GM11168 (cell line): ENCODE data around the gene SOX9.

Experiments
- in situ Hi-C: fragments of 300-500 bp; cut with MboI; formaldehyde crosslinking; loops from one replicate; pipeline ENCODE4 v1.12.0; 2022; ENCODE audit warnings: low sequenced_read_pairs; ENCODE audit not compliant: unreplicated experiment

The SOX9 gene

GRCh38 chr17:72110231-72110941 lies 10.4 kb upstream of the SOX9 start:
- in situ Hi-C loops: loop anchor here (25.0 kb wide), 1 partner anchor 623 kb away; no protein-coding TSS in a partner anchor

GRCh38 chr17:72110942-72111318 lies 9.9 kb upstream of the SOX9 start:
- in situ Hi-C loops: loop anchor here (25.0 kb wide), 1 partner anchor 624 kb away; no protein-coding TSS in a partner anchor

DNA sequence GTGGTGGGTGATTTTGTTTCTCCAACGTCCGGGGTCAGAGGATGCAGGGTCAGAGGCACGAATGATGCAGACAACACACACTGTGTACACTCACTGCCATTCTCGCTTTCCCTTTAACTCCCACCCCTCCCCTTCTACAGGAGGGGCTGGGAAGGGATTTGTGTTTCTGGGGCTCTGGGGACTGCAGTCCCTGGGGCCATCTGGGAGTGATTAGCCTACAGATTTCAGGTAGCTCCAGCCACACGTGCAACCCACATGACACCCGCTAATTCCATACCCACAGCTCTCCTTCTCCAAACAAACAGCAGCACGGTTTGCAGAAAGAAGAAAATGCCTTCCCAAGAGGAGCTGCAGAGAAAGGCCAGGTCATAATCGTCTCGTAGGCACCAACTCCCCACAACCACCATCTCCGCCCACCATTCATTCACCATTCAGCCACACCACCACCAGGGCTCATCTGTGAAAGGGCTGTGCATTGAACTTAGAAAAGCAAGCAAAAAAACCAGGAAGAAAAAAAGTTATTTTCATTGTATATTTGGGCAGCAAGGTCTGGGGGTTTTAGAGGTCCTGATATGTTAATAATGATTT lies 9.4 kb upstream of the SOX9 start:
- in situ Hi-C loops: loop anchor here (25.0 kb wide), 1 partner anchor 624 kb away; no protein-coding TSS in a partner anchor

GRCh38 chr17:72111926-72112325 lies 8.9 kb upstream of the SOX9 start:
- in situ Hi-C loops: loop anchor here (25.0 kb wide), 1 partner anchor 625 kb away; no protein-coding TSS in a partner anchor

- in situ Hi-C loops: loop anchor here (25.0 kb wide), 1 partner anchor 626 kb away; no protein-coding TSS in a partner anchor
Observed at GRCh38 chr17:72113751-72114150, 7.1 kb upstream of the SOX9 start.

DNA sequence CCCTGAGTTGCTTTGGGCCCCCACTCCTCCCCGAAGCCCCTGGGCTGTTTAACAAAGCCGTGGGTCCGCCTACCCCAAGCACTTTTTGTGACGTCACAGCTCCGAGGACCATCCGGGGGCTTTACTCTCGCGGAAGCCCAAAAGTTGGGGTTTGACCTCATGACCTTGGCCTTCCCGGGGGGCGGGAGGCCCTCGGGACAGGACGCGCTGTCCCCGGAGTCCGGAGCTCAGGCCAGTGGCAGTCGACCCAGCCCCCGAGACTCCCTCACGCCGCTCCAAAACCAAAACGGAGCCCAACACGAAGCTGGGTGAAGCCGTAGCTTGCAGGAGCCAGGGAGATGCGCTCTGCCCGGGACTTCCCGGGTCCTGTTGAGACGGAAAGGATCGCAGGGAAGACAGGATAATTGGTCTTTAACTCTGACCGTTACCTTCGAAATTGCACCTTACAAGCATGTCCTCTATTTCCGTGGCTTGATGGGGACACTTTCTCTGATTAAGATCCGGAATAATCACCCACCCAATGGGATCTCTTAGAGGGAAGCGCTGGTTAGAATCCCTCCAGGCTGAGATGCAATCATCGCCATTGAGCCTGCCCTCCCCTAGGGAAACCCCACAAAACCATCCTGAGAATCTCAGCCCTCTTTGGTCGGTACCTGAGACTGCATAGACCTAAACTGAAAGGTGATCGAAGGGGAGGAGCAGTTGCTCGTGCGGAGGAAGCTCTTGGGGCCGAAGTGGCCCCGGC lies 4.9 kb upstream of the SOX9 start:
- in situ Hi-C loops: loop anchor here (25.0 kb wide), 1 partner anchor 629 kb away; no protein-coding TSS in a partner anchor

GRCh38 chr17:72116661-72117521 lies 3.9 kb upstream of the SOX9 start:
- in situ Hi-C loops: loop anchor here (25.0 kb wide), 1 partner anchor 630 kb away; no protein-coding TSS in a partner anchor

GRCh38 chr17:72117535-72118334 lies 3.1 kb upstream of the SOX9 start:
- in situ Hi-C loops: loop anchor here (25.0 kb wide), 1 partner anchor 630 kb away; no protein-coding TSS in a partner anchor

- in situ Hi-C loops: loop anchor here (25.0 kb wide), 1 partner anchor 631 kb away; no protein-coding TSS in a partner anchor
Observed at GRCh38 chr17:72118335-72119076, 2.3 kb upstream of the SOX9 start.

GRCh38 chr17:72119077-72119872 lies 1.5 kb upstream of the SOX9 start:
- in situ Hi-C loops: loop anchor here (25.0 kb wide), 1 partner anchor 632 kb away; no protein-coding TSS in a partner anchor

DNA sequence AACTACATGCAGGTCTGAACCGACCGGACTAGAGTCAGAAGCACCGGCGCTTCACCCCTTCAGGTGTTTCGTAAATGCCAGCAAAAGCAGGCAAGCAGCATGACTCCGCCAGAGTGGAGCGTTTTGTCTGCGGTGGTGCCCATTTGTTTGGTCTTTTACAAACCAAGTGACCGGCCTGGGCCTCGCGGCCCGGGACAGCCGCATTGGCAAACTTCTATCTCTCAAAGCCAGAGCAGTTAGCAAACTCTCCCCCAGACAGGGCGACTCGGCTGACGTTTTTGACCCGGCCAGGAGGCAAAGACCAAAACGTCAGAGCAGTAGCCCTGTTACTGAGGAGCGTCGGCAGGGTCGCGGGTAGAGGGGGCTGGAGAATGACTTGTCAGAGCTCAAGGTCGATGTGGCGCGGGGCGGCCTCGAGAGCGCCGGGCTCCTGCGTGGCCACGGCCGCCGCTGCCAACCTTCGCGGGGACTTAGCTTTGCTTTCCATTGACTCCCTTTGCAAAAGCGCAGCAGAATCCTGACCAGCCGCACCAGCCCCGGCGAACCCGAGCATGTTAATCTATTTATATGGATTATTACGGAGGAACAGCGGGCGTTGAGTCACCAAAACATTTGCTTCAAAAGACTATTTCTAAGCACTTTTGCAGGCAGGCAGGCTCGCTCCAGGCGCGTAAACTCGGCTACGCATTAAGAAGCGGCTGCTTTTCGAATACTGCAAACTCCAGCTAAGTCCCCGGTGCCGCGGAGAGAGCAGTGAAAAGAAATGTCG lies 763 bp upstream of the SOX9 start:
- in situ Hi-C loops: loop anchor here (25.0 kb wide), 1 partner anchor 633 kb away; no protein-coding TSS in a partner anchor

DNA sequence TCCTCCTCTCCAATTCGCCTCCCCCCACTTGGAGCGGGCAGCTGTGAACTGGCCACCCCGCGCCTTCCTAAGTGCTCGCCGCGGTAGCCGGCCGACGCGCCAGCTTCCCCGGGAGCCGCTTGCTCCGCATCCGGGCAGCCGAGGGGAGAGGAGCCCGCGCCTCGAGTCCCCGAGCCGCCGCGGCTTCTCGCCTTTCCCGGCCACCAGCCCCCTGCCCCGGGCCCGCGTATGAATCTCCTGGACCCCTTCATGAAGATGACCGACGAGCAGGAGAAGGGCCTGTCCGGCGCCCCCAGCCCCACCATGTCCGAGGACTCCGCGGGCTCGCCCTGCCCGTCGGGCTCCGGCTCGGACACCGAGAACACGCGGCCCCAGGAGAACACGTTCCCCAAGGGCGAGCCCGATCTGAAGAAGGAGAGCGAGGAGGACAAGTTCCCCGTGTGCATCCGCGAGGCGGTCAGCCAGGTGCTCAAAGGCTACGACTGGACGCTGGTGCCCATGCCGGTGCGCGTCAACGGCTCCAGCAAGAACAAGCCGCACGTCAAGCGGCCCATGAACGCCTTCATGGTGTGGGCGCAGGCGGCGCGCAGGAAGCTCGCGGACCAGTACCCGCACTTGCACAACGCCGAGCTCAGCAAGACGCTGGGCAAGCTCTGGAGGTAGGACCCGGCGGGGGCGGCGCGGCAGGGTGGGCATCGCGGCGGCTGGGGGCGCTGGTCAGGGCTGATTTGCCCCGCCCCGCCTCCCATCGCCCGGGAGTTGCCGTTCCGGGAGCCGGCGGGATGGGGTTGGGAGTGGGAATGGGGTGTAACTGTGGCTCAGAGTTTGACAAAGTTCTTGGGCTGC lies 567 bp downstream of the SOX9 start:
- in situ Hi-C loops: loop anchor here (25.0 kb wide), 1 partner anchor 634 kb away; no protein-coding TSS in a partner anchor

- in situ Hi-C loops: loop anchor here (25.0 kb wide), 1 partner anchor 635 kb away; no protein-coding TSS in a partner anchor
Observed at GRCh38 chr17:72122010-72122764, 1.4 kb downstream of the SOX9 start.

DNA sequence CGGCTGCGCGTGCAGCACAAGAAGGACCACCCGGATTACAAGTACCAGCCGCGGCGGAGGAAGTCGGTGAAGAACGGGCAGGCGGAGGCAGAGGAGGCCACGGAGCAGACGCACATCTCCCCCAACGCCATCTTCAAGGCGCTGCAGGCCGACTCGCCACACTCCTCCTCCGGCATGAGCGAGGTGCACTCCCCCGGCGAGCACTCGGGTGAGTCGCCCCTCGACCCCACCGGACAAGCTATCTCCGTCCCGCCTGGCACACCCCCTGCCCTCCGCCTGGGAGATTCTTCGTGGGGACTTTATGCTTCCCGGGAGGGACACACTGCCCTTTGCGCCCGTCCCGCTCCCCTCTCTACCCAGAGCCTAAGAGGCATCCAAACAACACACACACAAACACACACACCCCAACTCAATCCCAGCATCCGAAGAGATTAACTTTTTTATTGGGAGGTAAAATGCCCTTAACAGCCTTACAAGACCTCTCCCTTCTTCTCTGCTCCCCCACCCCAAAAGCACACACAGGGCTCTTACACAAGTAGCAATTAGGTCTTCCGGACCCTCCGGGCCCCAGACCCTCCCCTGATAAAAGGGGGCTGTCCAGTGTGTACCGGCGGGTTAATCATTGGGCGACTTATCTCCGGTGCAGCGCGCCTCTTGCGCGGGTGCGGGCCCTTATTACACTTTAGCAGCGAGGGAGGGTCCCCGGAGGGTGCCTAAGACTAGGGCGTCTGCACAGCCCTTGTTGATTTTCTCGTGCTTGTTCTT lies 2.1 kb downstream of the SOX9 start:
- in situ Hi-C loops: loop anchor here (25.0 kb wide), 1 partner anchor 636 kb away; no protein-coding TSS in a partner anchor
